ENCODE measurements around the gene HSPA1B.

DNA sequence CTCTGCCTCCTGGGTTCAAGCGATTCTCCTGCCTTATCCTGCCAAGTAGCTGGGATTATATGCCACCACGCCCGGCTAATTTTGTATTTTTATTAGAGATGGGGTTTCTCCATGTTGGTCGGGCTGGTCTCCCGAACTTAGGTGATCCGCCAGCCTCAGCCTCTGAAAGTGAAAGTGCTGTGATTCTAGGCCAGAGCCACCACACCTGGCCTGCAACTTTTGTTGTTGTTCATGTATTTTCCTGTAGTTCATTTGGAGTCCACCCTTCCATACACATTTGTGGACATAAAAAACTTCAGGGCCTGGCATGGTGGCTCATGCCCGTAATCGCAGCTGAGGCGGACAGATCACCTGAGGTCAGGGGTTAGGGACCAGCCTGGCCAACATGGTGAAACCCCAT lies 14.5 kb downstream of the HSPA1B start:
- TF ChIP-seq CTCF (IDR thresholded peaks at IDR 0.05) (no peak), POLR2A (IDR thresholded peaks at IDR 0.05) (no peak)

Data from Peyer's patch (tissue), 4 donors.